CD4-positive, alpha-beta T cell treated with Interleukin-1 beta for 1 hour (primary cell): Measurements from ENCODE around the gene RAG1.
"Not testable (repeated sequence)": the region's sequence is repeated elsewhere in the genome, so short reads cannot be mapped to it uniquely, and the experiment has no call there.

Experiments used
- DNase-seq, 2 donors: peaks; one replicate each; pipeline ENCODE4 v3.0.0-alpha.2; 2020 to 2022

The RAG1 gene

DNA sequence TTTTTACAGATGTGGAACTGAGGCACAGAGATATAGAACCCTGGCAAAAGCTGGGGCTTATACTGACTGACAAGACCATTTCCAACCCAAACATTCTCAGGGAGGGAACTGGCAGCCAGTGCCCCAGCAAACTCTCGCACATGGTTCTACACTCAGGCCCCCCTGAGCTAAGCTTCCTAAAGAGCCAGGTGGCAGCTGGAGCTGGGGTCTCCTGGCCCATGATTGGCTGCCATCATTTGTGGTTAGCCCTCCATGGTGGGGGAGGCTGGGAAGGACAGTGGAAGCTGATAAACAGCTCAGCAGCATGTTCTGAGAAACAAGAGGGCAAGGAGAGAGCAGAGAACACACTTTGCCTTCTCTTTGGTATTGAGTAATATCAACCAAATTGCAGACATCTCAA, at the start of gene RAG1:
RAG1 (plus strand) TSS at position 314 of the 400 bp plus-strand sequence. CDS start 5,298 bp downstream, outside the sequence.
- DNase-seq, result no peak

DNA sequence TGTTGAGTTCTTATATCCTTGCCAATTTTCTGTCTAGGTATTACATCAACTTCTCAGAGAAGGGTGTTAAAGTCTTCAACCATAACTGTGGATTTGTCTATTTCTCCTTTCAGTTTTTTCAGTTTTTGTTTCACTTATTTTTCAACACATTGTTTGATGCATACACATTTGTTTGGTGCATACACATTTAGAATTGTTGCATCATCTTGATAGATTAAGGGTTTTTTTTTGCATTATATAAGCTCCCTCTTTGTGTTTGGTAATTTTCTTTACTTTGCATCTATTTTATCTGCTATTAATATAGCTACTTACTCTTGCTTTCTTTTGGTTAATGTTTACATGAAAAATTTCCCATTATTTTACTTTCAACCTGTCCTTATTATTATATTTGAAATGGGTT, 37.0 kb upstream of the RAG1 start:
- no peak for DNase-seq

DNA sequence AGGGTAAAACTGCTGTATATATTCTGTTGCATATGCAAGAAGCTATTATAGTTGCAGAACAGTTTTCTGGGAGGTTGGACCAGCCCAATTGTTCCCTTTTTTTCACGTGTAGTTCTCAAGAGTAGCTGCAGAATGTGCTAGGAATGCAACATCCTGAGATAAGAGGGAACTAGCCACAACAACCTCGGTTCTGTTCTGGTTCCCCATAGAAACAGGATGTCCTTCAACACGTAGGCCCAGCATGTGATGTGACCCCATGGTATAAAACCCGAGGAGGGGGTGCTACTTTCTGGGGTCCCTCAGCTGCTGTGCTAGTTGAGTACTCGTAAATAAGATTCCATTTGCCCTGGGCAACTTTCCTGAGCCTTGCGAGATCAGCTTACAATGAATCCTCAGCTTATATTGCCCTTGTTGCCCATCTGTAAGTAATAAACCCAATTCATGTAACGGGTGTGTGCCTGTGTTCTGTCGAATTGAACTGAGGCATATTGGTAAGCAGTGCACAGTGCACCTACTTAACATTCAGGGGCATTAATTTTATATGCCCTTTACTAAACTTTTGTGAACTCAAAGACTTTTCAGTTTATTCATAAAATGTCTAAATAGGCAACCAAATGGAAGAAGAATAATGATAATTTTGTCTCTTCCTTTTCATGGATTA, 34.7 kb upstream of the RAG1 start:
- no peak for DNase-seq

DNA sequence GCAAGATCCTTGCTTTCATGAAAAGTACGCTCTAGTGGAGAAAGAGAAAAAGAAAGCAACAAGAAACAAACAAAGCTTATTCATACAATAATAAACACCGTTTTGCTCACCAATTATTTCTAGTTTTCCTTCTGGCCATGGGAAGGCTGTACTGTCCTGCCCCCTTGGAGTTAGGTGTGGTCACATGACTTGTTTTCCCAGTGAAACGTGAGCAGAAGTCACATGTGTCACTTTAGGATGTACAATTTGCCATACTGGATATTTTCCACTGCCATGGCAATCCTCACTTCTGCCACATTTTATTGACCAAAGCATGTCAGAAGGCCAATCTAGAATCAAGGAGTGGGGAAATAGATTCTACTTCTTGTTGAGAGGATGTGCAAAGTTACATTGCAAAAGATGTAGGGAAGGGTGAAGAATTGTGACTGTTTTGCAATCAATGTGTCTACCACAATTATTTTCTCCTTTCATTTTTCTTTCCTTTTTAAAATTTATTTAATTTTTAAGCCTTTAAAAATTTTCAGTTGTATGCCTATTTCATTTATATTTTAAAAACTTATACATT, 33.4 kb upstream of the RAG1 start:
- DNase-seq, result no peak

DNA sequence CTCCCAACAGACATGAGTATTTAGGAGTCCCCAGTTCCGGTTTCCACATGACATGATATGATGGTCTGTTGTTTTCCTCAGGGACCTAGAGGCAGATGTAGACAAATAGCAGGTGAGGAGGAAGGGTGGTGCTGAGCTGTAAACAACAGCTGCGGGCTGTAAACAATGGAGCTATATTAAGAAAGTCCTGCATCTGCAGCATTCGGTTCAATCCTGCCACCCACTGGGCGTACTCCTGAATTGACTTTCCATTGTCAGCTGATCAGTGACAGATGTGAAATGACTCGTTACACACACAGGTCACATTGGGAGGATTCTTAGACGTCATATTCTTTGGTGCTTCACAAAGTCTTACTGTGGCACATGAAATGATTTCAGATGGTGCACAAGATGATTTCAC, 26.8 kb upstream of the RAG1 start:
- DNase-seq, result peak; percentile 20 to 34

DNA sequence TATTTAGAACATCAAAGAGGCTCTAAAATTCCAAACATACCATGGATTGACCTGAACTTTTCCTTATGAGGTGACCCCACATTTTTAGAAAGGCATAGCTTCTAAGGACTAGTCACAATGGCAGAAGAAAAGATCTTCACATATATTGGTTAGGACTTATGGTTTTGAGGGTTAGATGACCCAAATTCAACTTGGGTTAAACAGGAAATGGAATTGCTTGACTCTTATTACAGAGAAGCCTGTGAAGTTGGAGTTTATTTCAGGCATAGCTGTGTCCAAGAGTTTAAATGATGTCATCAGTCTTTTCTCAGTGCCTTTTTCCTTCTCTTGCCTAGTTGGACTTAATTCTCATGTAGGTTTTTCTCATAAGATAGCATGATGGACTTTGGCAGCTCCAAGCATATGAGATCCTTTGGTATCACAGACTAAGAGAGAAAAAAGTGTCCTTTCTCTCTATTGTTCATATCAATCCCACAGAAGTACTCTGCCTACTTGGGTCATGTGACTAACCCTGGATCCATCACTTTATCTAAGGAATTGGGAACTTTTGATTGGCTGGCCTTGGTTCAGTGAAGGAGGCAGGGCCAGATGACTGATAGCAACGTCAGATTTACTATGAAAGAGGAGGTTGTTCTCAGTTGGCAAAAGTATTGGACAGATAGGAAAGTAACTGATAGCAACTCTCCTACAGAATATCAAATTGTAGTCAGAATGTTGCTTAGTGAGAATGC, 17.3 kb upstream of the RAG1 start:
- no peak for DNase-seq

DNA sequence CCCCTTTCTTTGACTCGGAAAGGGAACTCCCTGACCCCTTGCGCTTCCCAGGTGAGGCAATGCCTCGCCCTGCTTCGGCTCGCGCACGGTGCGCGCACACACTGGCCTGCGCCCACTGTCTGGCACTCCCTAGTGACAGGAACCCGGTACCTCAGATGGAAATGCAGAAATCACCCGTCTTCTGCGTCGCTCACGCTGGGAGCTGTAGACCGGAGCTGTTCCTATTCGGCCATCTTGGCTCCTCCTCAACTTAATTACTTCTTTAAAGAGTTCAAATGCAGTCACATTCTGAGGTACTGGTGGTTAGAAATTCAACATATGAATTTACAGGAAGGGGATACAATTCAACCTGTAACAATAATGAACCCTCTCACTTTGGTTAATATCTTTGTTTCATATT, 10.4 kb upstream of the RAG1 start:
- DNase-seq, result not testable (repeated sequence)

DNA sequence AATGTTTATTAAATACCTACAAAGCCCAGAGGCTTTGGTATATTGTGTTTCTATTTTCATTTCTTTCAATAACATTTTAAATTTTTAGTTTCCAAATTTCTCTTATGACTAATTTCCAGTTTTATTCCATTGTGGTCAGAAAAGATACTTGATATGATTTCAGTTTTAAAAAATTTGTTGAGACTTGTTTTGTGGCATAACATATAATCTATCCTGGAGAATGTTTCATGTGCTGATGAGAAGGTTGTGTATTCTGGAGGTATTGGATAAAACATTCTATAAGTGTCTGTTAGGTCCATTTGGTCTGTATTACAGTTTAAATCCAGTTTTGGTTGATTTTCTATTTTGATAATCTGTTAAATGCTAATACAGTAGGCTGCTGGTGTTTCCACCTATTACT, 9.8 kb upstream of the RAG1 start:
- DNase-seq, result no peak

DNA sequence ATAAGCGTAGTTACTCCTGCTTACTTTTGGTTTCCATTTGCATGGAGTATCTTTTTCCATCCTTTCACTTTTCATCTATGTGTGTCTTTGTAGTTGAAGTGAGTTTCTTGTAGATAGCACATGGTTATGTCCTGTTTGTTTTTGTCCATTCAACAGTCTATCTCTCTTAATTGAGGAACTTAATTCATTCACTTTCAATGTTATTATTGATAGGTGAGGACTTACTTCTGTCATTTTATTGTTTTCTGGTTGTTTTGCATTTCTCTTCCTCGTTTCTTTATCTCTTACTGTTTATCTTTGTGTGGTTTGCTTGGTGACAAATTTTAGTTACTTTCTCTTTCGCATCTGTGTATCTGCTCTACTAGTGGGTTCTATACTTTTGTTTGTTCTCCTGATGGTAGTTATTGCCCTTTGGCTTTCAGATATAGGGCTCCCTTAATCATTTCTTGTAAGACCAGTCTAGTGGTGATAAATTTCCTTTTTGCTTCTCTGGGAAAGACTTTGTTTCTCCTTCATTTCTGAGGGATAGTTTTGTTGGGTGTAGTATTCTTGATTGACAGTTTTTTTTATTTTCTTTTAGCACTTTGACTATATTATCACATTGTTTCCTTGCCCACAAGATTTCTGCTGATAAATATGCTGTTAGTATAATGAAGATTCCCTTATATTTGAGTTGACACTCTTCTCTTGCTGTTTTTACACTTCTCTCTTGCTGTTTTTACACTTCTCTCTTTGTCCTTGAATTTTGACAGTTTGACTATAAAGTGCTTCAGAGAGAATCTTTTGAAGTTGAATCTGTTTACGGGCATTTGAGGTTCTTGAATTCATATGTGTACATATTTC, 9.0 kb upstream of the RAG1 start:
- peak in 1 of 2 donors; percentile 41 for DNase-seq

DNA sequence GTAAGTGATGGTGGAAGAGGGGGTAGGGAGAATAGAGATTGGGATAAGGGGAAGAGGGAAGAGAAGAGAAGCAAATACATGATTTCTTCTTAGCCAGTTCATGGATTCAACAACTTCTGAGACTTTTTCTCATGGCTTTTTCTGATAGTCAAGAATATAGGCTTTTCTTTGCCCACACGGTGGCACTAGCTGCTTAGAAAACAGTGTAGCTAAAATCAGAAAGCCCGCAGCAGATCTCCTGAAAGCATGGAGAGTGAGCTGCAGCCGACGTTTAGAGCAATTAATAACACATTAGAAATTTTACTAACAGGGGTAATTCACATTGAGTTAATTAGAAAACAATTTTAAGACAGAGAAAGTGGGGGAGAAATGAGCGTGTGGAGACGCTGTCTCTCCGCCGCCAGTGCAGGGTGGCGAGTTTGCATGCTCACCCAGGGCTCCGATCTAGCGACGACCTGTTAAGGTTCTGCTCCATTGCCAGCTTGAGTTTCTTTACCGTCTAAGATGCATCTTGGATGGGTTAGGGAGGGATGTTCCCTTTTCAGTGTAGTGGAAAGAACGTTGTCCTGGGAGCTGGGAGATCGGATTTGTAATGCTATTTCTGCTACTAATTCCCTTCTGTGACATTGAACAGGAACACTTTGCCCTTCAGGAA, 3.3 kb upstream of the RAG1 start:
- DNase-seq, result peak; percentile 32 to 63

DNA sequence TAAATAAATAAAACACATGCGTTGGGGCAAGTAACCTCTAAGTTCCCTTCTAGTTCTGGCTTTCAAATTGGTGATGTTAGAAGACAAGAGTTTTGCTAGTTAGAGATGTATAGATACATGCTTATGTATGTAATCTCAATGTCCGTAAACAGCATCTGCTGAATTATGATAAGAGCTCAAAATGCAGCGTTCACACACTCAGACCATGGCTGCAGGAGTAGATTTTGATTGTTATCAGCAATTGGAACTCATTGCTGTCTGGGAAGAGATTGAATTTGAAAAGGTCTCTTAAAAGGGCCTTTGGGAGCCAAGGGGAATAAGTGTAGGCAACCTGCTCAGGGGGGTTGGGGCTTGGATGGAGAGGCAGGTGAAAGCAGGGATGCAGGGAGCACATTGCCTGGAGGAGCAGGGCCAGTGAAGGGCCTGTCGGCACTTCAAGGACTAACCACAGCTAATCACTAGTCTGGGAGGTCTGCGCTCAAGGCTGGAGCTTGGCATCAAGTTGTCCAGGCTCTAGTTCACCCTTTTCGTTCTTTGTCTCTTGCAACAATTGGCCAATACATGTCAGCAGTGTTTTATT, 2.7 kb upstream of the RAG1 start:
- no peak for DNase-seq

DNA sequence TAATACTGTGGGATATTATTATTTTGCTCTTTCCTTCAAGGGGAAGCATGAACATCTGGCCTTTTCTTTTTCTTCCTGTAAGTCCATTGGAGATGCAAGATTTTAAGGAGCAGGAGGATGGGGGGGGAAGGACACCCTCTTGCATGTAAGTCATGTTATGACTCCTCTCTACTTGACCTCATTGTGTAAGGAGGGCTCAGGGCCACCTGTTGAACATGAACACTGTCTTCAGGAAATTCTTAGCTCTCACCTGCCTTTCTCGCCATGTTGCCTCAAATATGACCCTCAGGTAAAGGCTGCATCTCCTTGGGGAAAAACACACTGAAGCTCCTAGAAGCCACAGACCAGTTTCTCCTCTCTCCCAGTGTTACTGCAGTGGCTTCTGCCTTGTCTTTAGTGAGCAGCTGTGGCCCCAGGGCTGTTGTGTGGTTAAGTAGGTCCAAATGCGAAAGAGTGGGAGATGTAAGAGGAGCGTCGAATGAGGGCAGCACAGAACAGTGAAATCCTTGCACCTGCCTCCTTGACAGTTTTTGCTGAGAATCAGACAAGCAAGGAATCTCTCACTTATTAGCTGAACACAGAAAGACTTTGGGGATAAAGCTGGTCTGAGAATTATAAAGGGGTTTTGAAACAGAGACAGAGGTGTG, 1.3 kb upstream of the RAG1 start:
- no peak for DNase-seq

DNA sequence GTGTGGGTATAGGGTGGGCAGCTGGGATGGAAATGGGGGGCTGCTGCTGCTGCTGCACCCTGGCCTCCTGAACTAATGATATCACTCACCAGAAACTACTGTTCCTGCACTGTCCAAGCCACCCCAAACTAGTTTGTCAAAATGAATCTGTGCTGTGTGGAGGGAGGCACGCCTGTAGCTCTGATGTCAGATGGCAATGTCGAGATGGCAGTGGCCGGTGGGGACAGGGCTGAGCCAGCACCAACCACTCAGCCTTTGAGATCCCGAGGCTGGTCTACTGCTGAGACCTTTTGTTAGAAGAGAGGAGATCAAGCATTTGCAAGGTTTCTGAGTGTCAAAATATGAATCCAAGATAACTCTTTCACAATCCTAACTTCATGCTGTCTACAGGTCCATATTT, 1.3 kb downstream of the RAG1 start:
- no peak for DNase-seq

DNA sequence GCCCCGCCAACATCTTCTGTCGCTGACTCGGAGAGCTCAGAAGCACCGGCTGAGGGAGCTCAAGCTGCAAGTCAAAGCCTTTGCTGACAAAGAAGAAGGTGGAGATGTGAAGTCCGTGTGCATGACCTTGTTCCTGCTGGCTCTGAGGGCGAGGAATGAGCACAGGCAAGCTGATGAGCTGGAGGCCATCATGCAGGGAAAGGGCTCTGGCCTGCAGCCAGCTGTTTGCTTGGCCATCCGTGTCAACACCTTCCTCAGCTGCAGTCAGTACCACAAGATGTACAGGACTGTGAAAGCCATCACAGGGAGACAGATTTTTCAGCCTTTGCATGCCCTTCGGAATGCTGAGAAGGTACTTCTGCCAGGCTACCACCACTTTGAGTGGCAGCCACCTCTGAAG, 6.7 kb downstream of the RAG1 start:
- no peak for DNase-seq

DNA sequence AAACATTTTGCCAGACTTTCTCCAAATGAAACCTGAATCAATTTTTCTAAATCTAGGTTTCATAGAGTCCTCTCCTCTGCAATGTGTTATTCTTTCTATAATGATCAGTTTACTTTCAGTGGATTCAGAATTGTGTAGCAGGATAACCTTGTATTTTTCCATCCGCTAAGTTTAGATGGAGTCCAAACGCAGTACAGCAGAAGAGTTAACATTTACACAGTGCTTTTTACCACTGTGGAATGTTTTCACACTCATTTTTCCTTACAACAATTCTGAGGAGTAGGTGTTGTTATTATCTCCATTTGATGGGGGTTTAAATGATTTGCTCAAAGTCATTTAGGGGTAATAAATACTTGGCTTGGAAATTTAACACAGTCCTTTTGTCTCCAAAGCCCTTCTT, 9.6 kb downstream of the RAG1 start:
- DNase-seq, result no peak

DNA sequence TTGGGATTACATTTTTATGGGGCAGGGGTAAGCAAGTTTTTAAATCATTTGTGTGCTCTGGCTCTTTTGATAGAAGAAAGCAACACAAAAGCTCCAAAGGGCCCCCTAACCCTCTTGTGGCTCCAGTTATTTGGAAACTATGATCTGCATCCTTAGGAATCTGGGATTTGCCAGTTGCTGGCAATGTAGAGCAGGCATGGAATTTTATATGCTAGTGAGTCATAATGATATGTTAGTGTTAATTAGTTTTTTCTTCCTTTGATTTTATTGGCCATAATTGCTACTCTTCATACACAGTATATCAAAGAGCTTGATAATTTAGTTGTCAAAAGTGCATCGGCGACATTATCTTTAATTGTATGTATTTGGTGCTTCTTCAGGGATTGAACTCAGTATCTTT, 10.1 kb downstream of the RAG1 start:
- no peak for DNase-seq

DNA sequence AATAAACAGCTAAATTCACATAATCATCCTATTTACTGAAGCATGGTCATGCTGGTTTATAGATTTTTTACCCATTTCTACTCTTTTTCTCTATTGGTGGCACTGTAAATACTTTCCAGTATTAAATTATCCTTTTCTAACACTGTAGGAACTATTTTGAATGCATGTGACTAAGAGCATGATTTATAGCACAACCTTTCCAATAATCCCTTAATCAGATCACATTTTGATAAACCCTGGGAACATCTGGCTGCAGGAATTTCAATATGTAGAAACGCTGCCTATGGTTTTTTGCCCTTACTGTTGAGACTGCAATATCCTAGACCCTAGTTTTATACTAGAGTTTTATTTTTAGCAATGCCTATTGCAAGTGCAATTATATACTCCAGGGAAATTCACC, 10.7 kb downstream of the RAG1 start:
- DNase-seq, result no peak

DNA sequence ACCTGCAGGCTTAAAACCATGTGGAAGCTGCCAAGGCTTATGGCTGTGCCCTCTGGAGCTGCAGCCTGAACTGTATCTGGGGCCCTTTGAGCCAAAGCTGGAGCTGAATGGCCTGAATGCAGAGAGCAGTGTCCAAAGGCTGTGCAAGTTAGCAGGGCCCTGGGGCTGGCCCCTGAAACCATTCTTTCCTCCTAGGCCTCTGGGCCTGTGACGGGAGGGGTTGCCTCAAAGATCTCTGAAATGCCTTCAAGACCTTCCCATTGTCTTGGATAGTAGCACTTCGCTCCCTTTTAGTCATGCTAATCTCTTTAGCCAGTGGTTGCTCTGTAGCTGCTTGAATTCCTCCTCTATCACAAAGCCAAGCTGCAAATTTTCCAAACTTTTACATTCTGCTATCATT, 13.7 kb downstream of the RAG1 start:
- no peak for DNase-seq

DNA sequence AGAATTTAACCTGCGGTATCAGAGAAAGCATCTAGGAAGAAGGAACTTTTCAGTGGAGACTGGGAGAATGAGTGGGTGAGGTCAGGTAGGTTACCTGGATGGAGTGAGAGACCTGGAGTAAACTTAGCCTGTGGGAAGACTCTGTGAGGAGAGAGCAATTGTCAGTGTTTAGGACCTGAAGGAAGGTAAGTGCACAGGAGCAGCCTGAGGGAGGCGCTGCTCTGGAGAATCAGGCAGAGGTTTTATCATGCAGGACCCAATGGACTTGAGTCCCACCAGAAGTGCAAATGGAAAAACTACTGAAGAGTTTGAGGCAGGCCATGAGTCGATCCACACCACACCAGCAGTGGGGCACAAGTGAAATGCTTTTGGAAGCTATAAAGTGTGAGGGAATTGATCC, 15.9 kb downstream of the RAG1 start:
- no peak for DNase-seq

DNA sequence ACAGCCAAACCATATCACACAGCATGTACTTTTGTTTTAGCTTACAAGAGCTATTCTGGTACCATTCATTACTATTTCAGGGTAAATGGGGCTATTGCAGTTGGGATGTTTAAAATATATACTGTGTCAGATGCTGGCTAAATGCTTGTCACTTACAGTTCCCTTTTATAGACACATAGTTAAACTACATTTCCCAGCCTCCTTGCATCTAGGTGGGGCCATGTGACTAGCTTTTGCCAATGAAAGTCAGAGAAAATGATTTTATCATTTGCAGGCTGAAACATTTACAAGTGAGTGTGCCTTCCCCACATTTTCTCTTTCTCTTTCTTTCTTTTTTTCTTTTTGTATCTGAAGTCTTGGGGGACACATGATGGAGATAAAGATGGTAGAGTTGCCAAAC, 18.7 kb downstream of the RAG1 start:
- no peak for DNase-seq

DNA sequence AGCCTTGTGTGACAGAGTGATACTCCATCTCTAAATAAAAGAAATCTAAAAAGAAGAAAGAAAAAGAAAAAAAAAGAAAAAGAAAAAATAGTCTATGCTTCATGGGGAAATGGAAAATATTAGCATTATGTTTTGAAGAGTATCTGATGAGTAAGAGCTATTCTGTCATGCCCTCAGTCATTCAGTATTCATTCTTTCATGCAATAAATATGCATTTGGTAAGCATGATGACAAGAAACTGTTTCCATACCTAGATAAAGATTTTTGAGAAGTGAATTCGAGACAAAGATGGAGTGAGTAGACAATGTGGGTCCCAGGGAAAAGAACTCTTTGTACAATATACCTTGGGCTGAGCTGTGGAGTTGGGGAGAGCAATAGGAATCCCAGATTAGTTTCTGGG, 20.3 kb downstream of the RAG1 start:
- DNase-seq, result no peak

DNA sequence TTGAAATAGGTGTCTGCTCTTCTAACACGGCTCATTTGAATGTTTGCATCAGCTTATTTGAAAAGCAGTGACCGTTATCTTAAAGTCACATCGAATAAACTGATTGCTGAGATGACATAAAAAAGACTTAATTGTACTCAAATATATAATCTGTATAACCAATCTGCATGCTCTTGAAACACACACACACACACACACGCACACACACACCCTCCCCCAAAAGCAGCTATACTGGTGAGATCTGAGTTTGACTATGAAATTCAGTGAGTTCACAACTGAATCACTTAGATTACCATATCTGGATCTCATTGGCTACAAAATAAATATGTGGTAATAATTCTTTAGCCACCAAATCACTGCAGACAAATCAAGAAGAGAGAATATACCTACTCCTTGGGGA, 22.7 kb downstream of the RAG1 start:
- DNase-seq, result no peak
